Erythroblast (primary cell): Measurements from ENCODE around the gene LENG8.

ENCODE experiments used
- GATA1 ChIP-seq: IDR thresholded peaks from 2 replicates; pipeline ENCODE4 v1.6.1; 2011; ENCODE audit warnings: low read depth, mild to moderate bottlenecking, control low read depth, low read length, moderate library complexity
- POLR2A ChIP-seq: IDR thresholded peaks from 2 replicates; pipeline ENCODE4 v1.6.1; 2011; ENCODE audit warnings: mild to moderate bottlenecking, low read length

DNA sequence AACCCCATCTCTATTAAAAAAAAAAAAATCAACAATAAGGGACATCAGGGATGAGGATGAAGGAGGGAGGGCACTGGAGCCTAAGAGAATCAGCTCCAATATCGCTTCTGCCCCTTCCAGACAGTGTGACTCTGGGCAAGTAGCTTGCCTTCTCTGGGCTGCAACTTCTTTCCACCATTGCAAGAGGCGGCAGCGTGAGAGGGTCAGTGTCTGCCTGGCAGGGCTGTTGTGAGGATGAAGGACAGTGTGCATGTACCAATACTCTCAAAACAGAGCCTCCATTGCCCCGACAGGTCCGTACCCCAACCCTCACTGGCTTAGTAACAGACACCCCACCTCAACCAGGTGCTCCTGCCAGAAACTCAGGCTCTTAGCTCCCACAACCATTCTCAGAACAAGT is 15.3 kb upstream of the LENG8 start:
- no peak for TF ChIP-seq POLR2A
- TF ChIP-seq GATA1: no peak
